HG03378 (cell line): ENCODE measurements around the gene LEMD3.

ENCODE experiments used
- ATAC-seq: cut with Tn5 transposase; IDR thresholded peaks from one replicate; pipeline ENCODE4 v1.9.1; 2021; ENCODE audit warnings: mild to moderate bottlenecking, moderate library complexity; ENCODE audit not compliant: unreplicated experiment

LEMD3 gene

DNA sequence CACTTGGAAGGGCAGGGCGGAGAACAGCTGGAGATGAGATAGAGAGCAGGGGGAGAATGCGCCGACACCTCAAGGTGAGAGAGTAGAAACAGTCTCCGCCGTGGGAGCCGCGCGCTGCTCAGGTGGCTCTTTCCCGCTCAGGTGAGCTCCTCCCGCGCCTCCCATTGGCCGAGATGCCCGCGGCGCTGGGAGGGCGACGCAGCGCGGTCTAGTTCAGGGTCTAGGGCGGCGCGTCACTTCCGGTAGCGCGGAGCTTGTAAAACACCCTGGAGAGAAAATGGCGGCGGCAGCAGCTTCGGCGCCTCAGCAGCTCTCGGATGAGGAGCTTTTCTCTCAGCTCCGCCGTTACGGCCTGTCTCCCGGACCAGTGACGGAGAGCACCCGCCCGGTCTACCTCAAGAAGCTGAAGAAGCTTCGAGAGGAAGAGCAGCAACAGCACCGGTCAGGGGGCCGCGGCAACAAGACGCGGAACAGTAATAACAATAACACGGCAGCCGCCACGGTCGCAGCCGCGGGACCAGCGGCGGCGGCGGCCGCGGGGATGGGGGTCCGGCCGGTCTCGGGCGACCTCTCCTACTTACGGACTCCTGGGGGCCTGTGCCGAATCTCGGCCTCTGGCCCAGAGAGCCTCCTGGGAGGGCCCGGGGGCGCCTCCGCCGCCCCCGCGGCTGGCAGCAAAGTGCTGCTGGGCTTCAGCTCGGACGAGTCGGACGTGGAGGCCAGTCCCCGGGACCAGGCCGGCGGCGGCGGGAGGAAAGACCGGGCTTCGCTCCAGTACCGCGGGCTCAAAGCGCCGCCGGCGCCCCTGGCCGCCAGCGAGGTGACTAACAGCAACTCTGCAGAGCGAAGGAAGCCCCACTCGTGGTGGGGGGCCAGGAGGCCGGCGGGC is at the start of gene LEMD3:
Gene LEMD3 (plus strand): TSS at position 264 of the 889 bp plus-strand sequence. CDS start 14 bp downstream, at position 278.
- ATAC-seq = peak; percentile 83

- ATAC-seq = no peak
Observed at GRCh38 chr12:65121049-65121955, 48.1 kb upstream of the LEMD3 start, which contains the start of gene WIF1. TSS of gene WIF1 (minus strand) at chr12:65121305. CDS start at chr12:65121191, 114 bp downstream.

GRCh38 chr12:65121956-65122469 is 47.4 kb upstream of the LEMD3 start:
- no peak for ATAC-seq

GRCh38 chr12:65122703-65123102 is 46.7 kb upstream of the LEMD3 start:
- no peak for ATAC-seq

- peak; percentile 43 for ATAC-seq
Observed at GRCh38 chr12:65123435-65124063, 45.8 kb upstream of the LEMD3 start.

- ATAC-seq = no peak
Observed at GRCh38 chr12:65125247-65125646, 44.1 kb upstream of the LEMD3 start.

GRCh38 chr12:65125975-65126374 is 43.4 kb upstream of the LEMD3 start:
- ATAC-seq = no peak

- ATAC-seq = no peak
Observed at GRCh38 chr12:65126482-65126881, 42.9 kb upstream of the LEMD3 start.

DNA sequence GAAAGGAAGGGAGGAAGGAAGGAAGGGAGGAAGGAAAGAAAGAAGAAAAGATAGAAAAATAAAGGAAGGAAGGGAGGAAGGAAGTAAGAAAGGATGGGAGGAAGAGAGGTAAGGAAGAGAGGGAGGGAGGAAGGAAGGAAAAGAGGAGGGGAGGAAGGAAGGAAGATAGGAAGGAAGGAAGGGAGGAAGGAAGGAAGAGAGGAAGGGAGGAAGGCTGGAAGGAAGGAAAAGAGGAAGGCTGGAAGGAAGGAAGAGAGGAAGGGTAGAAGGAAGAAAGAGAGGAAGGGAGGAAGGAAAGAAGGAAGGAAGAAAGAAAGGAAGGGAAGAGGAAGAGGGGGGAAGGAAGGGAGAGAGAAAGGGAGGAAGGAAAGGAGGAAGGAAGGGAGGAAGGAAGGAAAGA is 35.5 kb upstream of the LEMD3 start:
- ATAC-seq = no peak

DNA sequence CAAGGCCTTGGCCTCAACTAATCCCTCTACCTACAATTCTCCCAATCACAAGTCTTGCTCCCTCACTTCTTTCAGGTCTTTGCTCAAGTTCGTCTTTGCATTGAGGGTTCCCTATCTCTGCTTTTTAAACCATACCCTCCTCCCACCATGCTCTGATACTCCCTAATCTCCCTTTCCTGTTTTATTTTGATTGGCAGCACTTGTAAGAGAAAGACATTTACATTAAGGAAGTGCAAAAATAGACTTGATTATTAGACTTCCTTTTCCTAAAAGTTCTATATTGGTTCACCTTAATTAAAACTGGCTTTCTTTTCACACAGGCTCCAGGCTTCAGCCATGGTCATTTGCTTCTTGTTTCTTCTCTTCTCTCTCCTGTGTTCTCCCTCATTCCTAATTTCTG is 30.0 kb upstream of the LEMD3 start:
- ATAC-seq = no peak

DNA sequence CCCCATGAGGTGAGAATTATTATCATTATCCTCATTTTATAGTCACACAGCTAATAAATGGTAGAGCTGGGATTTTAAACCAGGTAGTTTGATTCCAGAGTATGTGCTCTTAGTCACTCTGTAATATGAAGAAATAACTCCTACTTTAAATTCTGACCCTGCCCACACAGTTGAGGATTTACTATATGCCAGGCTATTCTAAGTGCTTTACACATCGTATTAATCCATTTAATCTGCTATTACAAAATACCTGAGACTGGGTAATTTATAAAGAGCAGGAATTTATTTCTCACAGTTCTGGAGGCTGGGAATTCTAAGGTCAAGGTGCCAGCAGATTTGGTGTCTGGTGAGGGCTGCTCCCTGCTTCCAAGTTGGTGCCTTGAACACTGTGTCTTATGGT is 28.6 kb upstream of the LEMD3 start:
- no peak for ATAC-seq

DNA sequence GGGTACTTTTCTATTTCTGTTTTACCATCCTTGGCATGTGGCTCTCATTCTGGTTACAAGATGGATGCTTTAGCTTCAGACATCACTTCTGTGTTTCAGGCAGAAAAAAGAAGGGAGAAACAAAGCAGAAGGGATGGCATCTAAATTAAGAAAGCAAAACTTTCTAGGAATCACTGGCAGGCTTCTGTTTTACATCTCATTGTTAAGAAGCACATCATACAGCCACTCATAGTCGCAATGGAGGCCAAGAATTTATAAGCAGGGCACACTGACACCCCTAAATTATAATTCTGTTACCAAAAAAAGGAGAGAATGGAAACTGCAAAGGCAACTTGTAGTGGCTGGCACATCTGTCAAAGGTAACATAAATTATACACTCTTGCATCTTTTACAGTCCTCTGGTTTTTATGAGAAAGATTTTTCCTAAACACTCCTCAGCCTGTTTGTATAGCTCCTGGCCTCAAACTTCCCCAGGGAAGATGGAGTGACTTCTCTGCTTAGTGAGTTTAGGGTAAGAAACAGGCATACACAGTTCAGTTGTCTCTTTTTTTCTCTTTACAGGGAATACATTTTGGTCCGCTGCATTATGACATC is 22.0 kb upstream of the LEMD3 start:
- no peak for ATAC-seq

DNA sequence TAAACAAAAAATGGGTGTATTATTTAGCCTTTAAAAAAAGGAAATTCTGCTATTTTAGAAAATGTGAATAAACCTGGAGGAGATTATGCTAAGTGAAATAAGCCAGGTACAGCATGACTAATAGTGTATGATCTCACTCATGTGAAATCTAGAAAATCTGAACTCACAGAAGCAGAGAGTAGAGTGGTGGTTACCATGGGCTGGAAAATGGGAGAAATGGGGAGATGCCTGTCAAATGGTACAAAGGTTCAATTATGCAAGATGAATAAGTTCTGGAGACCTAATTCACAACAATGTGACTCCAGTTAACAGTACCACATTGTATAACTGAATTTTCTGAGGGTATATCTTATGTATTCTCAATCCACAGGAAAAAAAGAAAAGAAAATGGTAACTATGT is 17.4 kb upstream of the LEMD3 start:
- no peak for ATAC-seq

DNA sequence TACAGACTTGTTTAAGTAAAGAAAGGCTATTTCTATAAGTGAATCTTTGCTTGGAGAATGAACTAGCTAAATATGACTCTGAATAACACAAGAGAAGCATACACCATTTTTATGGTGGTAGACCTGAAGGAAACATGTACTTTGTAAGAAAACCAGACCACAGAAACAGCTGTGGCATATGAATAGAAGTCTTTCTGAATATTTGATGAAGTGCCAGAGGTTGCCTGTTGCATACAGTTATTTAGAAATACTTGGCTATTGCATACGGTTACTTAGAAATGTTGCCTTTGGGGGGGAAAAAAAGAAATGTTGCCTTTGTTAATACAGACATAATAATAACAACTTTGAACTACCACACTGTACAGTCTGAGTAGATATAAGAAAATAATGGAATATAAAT is 16.8 kb upstream of the LEMD3 start:
- no peak for ATAC-seq

DNA sequence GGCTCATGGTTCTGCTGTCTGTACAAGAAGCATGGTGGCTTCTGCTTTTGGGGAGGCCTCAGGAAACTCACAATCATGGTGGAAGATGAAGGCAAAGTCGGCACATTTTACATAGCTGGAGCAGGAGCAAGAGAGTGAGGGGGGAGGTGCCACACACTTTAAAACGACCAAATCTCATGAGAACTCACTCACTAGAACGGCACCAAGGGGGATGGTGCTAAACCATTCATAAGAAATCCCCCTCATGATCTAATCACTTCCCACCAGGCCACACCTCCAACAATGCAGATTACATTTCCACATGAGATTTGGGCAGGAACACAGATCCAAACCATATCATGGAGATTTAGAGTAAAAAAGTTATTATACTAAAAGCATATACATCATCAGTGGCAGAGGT is 13.6 kb upstream of the LEMD3 start:
- peak; percentile 34 for ATAC-seq

- peak; percentile 95 for ATAC-seq
Observed at GRCh38 chr12:65156366-65156841, 13.0 kb upstream of the LEMD3 start.

DNA sequence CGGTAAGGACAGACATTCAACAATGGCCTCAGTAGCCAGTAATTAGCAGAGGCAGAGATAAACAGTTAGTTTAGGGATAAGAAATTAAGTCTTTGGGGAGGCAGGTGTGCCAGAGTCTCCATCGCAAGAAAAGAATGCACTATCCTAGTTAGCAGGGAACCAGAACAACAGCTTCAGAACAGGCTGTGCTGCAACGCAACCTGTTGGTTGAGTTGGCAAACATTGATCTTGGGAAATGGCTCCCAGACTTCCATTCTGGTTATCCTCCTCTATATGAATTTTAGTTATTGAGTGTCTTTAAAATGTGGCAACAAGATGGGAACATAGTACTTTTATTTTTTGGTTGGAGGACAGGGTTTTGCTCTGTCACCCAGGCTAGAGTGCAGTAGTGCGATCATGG is 12.3 kb upstream of the LEMD3 start:
- ATAC-seq = no peak

GRCh38 chr12:65162609-65163008 is 6.8 kb upstream of the LEMD3 start:
- peak; percentile 62 for ATAC-seq

DNA sequence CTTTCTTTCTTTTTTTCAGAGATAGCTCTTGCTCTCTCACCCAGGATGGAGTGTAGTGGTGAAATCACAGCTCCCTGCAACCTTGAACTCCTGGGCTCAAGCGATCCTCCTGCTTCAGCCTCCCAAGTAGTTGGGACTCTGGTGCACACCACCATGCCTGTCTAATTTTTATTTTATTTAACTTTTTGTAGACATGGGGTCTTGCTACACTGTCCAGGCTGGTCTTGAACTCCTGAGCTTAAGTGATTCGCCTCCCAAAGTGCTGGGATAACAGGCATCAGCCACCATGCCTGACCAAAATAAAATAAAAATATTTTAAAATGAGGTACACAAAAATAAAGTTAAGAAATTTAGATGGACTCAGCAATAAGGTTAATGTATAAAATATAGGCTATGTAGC is 5.1 kb upstream of the LEMD3 start:
- no peak for ATAC-seq

DNA sequence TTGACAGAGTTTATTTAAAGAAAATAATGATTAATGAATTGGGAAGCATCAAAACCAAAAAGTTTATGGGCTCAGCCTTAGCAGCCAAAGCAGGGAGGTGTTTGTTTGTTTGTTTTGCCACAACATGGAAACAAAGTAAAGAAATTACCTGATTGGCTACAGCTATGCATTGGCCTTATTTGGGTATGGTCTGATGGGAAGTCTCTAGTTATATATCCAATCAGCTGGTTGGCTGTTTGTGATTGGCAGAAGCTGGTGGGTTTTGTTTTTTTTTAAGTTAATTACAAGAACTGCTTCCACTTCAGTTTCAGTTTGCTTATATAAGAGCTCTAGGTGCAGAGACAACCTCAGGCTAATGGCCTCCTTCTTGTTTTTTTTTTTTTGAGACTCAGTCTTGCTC is 4.6 kb upstream of the LEMD3 start:
- ATAC-seq = no peak
